ENCODE data around the gene SGSH.

SGSH gene

DNA sequence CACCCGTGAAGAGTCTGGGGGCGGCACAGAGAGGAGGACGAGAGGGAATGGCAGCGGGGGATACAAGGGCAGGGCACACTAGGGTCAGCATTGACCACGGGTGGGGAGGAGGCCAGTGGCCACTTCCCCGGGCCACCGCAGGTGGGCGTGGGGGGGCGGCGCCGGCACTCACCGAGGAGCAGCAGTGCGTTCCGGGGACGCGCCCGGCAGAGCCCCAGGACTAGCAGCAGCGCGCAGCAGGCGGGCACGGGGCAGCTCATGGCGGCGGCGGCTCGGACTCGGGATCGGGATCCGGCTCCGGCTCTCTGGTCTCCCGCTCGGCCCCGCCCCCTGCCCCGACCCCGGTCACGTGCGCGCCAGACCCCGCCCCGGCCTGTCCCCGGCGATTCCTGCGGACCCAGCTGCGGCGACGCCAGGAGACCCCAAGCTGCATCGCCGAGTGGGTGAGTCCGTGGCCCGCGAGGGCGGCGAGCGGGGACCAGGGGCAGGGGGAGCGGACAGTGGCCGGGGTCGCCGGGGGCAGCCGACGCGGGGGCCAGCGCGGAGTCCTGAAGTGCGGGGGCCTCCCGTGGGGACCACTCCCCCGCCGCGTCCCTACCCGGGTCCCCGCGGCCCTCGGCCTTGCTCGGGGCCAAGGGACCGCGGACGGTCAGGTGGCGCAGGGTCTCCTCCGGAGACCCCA lies at the start of gene SGSH, which contains the start of gene SLC26A11:
Gene SGSH, minus strand, starts transcription at position 280 of the 682 bp plus-strand sequence. Its CDS starts 20 bp downstream, at position 260.
Gene SLC26A11, plus strand, starts transcription at position 374 of the 682 bp plus-strand sequence. CDS start 1,134 bp downstream, outside the sequence.
- no peak for TF ChIP-seq CTCF (conservative IDR thresholded peaks at IDR 0.05)
- TF ChIP-seq ZFX (IDR thresholded peaks at IDR 0.05) = peak; percentile 51; the same call in 1 of the 2 replicates
- H3K27ac ChIP-seq = peak within 1 kb of the TSS; percentile 99

- TF ChIP-seq CTCF (conservative IDR thresholded peaks at IDR 0.05) = no peak
- no peak for TF ChIP-seq ZFX (IDR thresholded peaks at IDR 0.05)
These were observed 49.3 kb upstream of the SGSH start for GRCh38 chr17:80269405-80269807.

DNA sequence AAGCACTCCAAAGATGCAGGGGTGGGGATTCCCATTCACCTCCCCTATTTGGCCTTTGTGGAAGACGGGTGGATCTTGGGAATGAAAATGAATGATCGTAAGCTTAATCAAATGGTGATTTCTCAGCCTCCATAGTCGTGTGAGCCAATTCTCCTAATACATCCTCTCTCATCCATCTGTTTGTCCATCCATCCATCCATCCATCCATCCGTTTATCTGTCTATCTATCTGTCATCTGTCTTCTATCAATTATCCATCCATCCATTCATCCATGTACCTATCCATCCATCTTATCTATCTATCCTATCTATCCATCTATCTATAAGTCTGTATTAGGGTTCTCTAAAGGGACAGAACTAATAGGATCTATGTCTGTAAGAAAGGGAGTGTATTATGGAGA lies 48.3 kb upstream of the SGSH start:
- TF ChIP-seq CTCF (conservative IDR thresholded peaks at IDR 0.05) (no peak), ZFX (IDR thresholded peaks at IDR 0.05) (no peak)
- no peak overlapping the region for H3K27ac ChIP-seq

More at GRCh38 chr17:80269405-80269807, 49.3 kb upstream of the SGSH start:
- H3K27ac ChIP-seq = no peak overlapping the region

DNA sequence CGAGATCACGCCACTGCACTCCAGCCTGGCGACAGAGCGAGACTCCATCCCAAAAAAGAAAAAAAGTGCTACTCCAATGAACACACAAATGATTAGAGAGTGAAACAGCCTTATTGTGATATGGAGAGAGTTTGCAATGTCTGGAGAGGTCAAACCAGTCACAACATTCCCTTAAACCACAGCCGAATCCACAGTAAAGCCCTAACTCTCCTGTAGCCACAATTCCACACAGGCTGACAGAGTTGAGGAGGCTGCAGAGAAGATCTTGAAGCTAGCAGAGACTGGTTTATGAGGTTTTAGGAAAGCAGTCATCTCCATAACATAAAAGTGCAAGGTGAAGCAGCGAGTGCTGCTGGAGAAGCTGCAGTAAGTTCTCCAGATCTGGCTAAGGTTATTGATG lies 47.3 kb upstream of the SGSH start:
- H3K27ac ChIP-seq = no peak overlapping the region
- TF ChIP-seq CTCF (conservative IDR thresholded peaks at IDR 0.05) (no peak), ZFX (IDR thresholded peaks at IDR 0.05) (no peak)

GRCh38 chr17:80265205-80266068 lies 45.3 kb upstream of the SGSH start:
- no peak for TF ChIP-seq CTCF (conservative IDR thresholded peaks at IDR 0.05)
- TF ChIP-seq ZFX (IDR thresholded peaks at IDR 0.05) = no peak
- no peak overlapping the region for H3K27ac ChIP-seq

DNA sequence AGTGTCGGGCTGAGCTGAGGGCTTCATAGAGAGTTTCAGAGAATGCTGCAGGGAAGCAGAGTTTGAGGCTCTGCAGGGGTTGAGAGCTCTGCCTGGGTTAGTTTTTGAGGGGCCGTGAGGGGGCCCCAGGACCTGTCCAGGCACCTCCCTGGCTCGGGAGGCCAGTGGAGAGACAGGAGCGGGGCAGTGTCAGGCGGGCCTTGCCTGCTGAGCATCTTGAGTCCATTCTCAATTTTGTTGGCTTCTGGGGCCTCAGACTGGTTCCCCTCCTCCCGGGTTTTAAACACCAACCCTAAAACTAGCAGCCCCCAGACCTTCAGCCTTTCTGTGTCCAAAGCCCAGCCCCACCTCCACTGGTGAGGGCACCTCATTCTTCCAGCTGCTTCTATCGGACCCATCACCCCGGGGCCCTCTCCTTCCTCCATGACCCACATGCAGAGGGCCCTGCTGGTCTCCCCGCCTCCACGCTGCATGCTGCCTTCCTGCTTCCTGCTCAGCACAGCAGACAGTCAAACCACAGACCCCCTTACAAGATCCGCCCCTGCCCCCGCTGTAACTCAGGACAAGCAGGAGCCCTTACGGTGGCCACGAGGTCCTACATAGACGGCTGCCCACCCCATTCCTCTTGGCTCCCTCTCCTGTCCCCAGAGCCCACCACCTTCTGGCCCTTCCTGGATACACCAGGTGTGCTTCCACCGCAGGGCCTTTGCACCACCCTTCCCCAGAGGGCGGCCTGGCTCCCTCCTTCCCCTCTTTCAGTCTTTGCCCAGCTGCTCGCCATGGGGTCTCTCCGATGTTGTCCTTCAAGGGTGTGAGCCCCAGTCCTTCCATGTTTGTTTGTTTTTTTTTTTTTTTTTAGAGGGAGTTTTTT lies 44.3 kb upstream of the SGSH start:
- no peak for TF ChIP-seq CTCF (conservative IDR thresholded peaks at IDR 0.05)
- no peak for TF ChIP-seq ZFX (IDR thresholded peaks at IDR 0.05)
- no peak overlapping the region for H3K27ac ChIP-seq
